IPS-18c (cell line): Measurements from ENCODE around the gene ZCCHC24.

Source experiments
- H3K4me3 ChIP-seq: 2 replicates; pipeline ENCODE4 v1.7.0; 2013; ENCODE audit warnings: low read depth, mild to moderate bottlenecking, low read length, moderate library complexity; ENCODE audit not compliant: insufficient read depth
- H3K9me3 ChIP-seq: one replicate; pipeline ENCODE4 v1.6.1; 2013; ENCODE audit warnings: mild to moderate bottlenecking, low read length, moderate library complexity; ENCODE audit not compliant: control insufficient read depth, insufficient read depth

The ZCCHC24 gene

GRCh38 chr10:79445161-79445976, at the start of gene ZCCHC24:
TSS of gene ZCCHC24 (minus strand) at chr10:79445624. CDS start at chr10:79445440, 184 bp downstream.
- H3K9me3 ChIP-seq: no peaks in the 10 kb centered on the region

GRCh38 chr10:79493806-79494205, 48.4 kb upstream of the ZCCHC24 start:
- no peak overlapping the region for H3K4me3 ChIP-seq
- H3K9me3 ChIP-seq: no peaks in the 10 kb centered on the region

More at GRCh38 chr10:79445161-79445976, at the start of gene ZCCHC24:
- H3K4me3 ChIP-seq: peak within 1 kb of the TSS; percentile 67

- Histone ChIP-seq H3K4me3 (no peak overlapping the region), H3K9me3 (no peaks in the 10 kb centered on the region)
Measured at GRCh38 chr10:79492839-79493238, 47.4 kb upstream of the ZCCHC24 start.

GRCh38 chr10:79492256-79492655, 46.8 kb upstream of the ZCCHC24 start:
- no peaks in the 10 kb centered on the region for H3K9me3 ChIP-seq
- H3K4me3 ChIP-seq: no peak overlapping the region

- H3K9me3 ChIP-seq: no peaks in the 10 kb centered on the region
- no peak overlapping the region for H3K4me3 ChIP-seq
Measured at GRCh38 chr10:79491143-79491835, 45.9 kb upstream of the ZCCHC24 start.

- Histone ChIP-seq H3K9me3 (no peaks in the 10 kb centered on the region), H3K4me3 (no peak overlapping the region)
Measured at GRCh38 chr10:79490400-79491142, 45.1 kb upstream of the ZCCHC24 start.

GRCh38 chr10:79488870-79489269, 43.4 kb upstream of the ZCCHC24 start:
- Histone ChIP-seq H3K4me3 (no peak overlapping the region), H3K9me3 (no peaks in the 10 kb centered on the region)

- H3K4me3 ChIP-seq: no peak overlapping the region
- no peaks in the 10 kb centered on the region for H3K9me3 ChIP-seq
Measured at GRCh38 chr10:79488336-79488735, 42.9 kb upstream of the ZCCHC24 start.

- no peaks in the 10 kb centered on the region for H3K9me3 ChIP-seq
- no peak overlapping the region for H3K4me3 ChIP-seq
Measured at GRCh38 chr10:79487296-79488194, 42.1 kb upstream of the ZCCHC24 start.

- no peak overlapping the region for H3K4me3 ChIP-seq
- H3K9me3 ChIP-seq: no peaks in the 10 kb centered on the region
Measured at GRCh38 chr10:79484476-79484875, 39.1 kb upstream of the ZCCHC24 start.

- H3K4me3 ChIP-seq: no peak overlapping the region
Measured at GRCh38 chr10:79483948-79484347, 38.5 kb upstream of the ZCCHC24 start.

GRCh38 chr10:79483299-79483698, 37.9 kb upstream of the ZCCHC24 start:
- H3K4me3 ChIP-seq: no peak overlapping the region

More at GRCh38 chr10:79483948-79484347, 38.5 kb upstream of the ZCCHC24 start:
- no peaks in the 10 kb centered on the region for H3K9me3 ChIP-seq

GRCh38 chr10:79482741-79483140, 37.3 kb upstream of the ZCCHC24 start:
- Histone ChIP-seq H3K9me3 (no peaks in the 10 kb centered on the region), H3K4me3 (no peak overlapping the region)

More at GRCh38 chr10:79483299-79483698, 37.9 kb upstream of the ZCCHC24 start:
- H3K9me3 ChIP-seq: no peaks in the 10 kb centered on the region

GRCh38 chr10:79482304-79482703, 36.9 kb upstream of the ZCCHC24 start:
- Histone ChIP-seq H3K9me3 (no peaks in the 10 kb centered on the region), H3K4me3 (no peak overlapping the region)

GRCh38 chr10:79479283-79479909, 34.0 kb upstream of the ZCCHC24 start:
- no peak overlapping the region for H3K4me3 ChIP-seq
- no peaks in the 10 kb centered on the region for H3K9me3 ChIP-seq

GRCh38 chr10:79477456-79477855, 32.0 kb upstream of the ZCCHC24 start:
- no peaks in the 10 kb centered on the region for H3K9me3 ChIP-seq
- no peak overlapping the region for H3K4me3 ChIP-seq
